ENCODE measurements around the gene CEP295NL.
"Not testable (repeated sequence)": the region's sequence is repeated elsewhere in the genome, so short reads cannot be mapped to it uniquely, and the experiment has no call there.

CEP295NL gene

DNA sequence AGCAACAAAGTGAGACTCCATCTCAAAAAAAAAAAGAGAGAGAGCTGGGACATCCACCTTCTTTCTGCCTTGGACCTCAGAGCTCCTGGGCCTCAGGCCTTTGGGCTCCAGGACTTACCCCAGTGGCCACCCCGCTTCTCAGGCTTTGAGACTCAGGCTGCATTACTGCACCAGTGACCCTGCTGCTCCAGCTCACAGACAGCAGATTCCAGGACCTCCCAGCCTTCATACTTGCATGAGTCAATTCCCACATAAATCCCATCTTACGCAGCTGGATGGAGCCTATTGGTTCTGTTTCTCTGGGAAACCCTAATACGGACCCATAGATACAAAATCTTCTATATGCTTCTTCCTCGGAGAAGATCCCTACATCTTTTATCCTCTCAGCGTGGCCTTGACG is 2.1 kb upstream of the CEP295NL start:
- DNase-seq (ENCODE audit: low read depth), result no peak

DNA sequence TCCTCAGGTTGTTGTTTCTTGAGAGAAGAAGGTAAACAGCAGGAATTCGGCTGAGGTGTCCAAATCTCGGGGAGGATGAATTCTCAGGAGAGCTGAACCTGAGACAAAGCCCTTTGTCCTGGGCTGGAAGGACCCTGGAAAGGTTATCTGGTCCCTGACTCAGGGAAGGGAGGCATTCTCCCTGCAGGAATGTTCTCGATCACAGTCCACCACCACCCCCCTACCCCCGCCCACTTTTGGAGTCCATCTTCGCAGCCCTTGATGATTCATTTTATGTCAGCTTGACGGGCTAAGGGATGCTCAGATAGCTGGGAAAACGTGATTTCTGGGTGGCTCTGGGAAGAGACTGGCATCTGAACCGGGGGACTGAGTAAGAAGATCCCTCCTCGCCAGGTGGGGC is 1.4 kb upstream of the CEP295NL start:
- DNase-seq (ENCODE audit: low read depth), result no peak

GRCh38 chr17:78902231-78902630 is 770 bp downstream of the CEP295NL start:
- DNase-seq (ENCODE audit: low read depth), result not testable (repeated sequence)

GRCh38 chr17:78901806-78902205 is 1.2 kb downstream of the CEP295NL start:
- DNase-seq (ENCODE audit: low read depth), result no peak

DNA sequence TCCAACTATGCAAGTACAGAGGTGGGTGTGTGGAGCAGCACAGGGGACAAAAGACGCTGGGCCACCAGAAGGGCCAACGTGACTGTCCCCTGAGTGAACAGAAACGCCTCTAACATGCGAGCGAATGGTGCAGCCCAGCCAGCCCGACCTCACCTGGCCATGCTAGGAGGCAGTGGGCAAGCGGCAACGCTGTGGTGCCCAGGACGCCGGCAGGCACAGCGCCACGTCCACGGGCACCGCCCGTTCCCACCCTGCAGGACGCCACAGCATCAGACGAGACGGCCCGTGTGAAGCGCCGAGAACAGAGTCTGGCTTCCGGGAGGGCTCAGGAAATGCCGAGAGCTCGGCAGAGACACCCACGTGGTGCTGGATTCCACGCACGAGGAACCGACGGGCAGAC is 2.2 kb downstream of the CEP295NL start:
- DNase-seq (ENCODE audit: low read depth), result no peak

DNA sequence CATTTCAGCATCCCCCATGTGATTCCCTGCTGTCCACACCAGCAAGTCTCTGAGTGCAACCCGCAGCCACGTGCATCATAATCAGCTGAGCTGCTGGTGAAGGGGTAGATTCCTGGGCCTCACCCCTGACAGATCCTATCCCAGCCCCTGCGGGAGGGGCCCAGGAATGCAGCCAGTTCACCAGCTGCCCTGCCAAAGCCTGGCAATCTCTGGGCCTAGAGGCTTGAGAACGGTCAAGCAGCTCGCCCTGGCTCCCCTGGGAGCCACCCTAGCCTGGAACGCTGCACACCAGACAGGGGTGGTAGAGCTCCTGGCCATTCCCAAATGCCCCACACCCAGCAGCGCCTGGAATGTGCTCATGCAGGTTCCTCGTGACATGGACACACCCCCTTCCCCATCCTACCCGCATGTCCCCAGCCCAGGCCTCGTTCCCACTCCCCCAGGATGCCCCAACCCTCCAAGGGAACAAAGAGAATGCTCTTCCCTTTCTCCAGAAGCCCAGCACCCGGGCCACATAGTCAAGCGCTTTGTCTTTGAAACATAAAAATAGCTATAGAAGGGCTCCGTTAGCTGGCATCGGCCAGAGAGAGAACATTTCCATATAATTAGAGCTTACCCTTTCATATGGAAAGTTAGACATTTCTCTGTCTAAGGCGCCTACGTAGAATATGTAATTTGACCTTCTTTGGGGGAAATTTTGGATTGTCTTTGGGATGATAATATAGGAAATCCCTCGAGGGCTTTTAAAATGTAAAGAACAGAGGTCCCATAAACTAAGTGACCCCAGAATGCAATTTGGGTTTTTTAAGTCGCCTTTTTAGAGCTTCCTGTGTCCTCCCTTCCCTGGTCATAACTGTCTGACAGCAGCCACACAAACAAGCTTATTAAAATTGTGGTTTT is 3.4 kb downstream of the CEP295NL start:
- no peak for DNase-seq (ENCODE audit: low read depth)

DNA sequence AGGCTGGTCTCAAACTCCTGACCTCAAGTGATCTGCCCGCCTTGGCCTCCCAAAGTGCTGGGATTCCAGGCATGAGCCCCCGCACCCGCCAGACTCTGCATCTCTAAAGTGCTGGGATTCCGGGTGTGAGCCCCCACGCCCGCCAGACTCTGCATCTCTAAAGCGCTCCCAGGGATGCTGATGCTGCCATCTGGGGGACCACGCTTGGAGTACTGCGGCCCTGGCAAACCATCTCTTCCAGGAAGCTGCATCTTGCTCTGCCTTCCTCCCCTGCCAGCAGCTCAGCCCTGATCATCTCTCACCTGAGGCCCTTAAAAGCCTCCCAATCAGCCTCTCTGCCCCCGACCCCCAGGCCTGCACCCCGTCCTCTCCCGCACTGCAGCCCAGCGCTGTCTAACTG is 4.1 kb downstream of the CEP295NL start:
- no peak for DNase-seq (ENCODE audit: low read depth)

GRCh38 chr17:78898075-78898836 is 4.7 kb downstream of the CEP295NL start:
- DNase-seq (ENCODE audit: low read depth), result no peak

- DNase-seq (ENCODE audit: low read depth), result no peak
Measured at GRCh38 chr17:78897664-78898047, 5.3 kb downstream of the CEP295NL start.

DNA sequence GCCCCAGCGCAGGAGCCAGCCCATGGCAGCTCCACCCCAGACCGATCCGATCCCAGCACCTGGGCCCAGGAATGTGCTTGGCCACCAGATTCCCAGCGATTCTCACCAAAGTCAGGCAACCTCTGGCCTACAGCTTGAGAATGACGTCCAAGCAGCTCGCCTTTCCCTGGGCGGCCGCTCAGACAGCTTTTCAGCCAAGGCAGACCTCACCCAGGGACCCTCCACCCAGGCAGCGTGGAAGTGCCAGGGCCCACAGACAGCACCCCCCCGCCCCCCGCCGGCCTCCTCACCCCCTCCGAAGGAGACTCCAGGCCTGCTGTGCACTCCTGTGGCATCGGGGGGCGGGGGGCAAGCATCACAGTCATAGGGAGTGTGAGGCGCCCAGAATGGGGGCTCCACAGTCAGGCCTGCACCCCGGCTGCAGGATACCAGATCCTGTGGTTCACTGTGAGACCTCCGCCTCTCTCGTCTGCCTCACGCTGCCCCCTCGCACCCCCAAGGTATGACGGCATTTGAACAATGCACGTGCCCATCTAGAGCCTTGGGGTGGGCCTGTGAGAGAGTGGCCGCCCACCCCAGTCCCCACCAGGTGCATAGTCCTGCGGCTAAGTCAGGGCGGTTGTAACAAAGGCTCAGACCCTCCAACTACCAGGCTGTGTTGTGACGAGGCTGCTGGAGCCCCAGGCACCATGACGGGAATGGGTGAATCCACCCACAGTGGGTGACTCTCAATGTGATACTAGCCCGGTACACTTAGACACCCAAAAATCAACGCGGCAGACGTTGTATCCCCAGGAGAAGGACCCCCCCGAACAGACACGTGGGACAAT is 6.0 kb downstream of the CEP295NL start:
- no peak for DNase-seq (ENCODE audit: low read depth)

DNA sequence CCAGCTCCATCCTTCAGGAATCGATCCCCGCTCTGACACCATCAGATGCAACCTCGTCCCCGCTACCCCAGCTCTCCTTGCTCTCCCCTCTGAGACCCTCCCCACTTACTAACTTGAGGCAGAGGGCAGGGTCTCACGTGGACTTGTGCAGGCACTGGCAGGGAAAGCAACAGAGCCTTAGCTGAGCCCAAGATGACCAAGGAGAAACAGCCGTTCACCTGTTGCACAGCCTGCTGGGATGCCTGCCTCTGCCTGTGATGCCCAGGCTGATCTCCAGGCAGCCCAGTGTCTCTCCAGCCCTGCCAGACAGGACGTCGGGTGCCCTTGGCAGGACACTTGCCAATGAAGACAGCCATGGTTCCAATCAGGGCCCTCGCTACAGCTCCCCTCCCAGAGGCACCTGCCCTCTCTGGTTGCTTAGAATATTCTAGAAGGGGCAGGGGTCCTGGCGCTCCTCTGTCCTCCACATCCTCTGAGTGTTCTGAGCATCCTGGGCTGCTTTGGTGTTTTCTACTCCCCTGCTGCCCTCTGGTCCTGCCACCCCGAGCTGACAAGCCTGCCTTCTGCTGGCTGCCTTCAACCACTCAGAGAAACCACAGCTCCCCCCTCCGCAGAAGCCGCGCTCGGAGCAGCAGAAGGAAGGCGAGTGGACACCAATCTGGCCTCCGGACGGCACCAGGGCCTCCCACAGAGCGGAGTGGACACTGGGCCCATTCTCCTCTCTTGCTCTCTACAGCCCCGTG is 6.7 kb downstream of the CEP295NL start:
- no peak for DNase-seq (ENCODE audit: low read depth)

GRCh38 chr17:78895322-78895721 is 7.7 kb downstream of the CEP295NL start:
- no peak for DNase-seq (ENCODE audit: low read depth)

DNA sequence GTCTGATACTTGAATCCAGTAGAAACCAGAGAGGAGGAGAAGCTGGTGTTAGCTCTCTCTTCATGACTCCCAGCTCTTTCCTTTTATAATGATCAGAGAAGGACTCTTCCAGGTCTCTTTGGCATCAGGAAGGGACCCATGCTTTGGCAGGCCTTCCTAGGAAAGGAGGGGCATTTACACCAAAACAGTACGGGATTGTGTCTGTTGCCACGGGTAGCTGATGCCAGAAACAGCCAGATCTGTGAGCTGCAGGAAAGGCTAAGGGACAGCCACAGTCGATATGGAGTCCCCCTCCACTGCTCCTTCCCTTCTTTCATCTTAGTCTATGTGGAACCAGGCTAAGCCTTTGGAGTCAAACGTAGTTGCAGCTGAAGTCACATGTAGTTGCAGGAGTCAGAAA is 9.3 kb downstream of the CEP295NL start:
- no peak for DNase-seq (ENCODE audit: low read depth)

GRCh38 chr17:78892936-78893379 is 10.0 kb downstream of the CEP295NL start:
- DNase-seq (ENCODE audit: low read depth), result no peak

GRCh38 chr17:78892520-78892919 is 10.5 kb downstream of the CEP295NL start:
- DNase-seq (ENCODE audit: low read depth), result no peak

GRCh38 chr17:78892062-78892456 is 10.9 kb downstream of the CEP295NL start:
- no peak for DNase-seq (ENCODE audit: low read depth)

DNA sequence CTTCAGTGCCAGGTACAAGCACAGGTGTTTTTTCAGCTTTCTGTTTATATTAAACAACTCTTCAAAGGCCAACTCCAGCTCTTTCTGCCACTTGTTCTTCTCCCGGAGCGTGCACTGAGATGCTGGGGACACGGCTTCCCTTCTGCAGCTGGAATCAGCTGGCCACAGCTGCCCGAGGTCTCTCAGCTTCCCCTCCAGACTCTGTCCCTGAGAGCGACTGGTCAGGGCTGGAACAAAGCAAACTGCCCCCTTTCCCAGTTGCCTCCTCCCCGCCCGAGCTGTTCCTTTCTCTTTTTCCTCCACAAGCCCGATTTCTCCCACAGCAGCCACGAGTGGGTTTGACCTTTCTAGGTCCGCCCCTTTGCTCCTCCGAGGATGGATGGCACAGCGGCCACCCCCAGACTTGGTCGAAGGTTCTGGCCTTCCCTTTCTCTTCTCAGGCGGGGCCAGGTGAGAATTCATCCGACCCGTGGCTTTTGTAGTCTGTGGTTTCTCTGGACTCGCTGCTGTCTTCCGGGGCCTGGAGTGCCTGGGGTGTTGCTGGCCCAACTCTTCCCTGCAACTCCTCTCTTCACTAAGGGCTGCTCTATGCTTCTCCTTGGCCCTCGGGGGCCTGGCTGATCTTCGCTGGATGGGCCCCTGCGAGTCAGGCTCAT is 11.5 kb downstream of the CEP295NL start:
- DNase-seq (ENCODE audit: low read depth), result no peak

DNA sequence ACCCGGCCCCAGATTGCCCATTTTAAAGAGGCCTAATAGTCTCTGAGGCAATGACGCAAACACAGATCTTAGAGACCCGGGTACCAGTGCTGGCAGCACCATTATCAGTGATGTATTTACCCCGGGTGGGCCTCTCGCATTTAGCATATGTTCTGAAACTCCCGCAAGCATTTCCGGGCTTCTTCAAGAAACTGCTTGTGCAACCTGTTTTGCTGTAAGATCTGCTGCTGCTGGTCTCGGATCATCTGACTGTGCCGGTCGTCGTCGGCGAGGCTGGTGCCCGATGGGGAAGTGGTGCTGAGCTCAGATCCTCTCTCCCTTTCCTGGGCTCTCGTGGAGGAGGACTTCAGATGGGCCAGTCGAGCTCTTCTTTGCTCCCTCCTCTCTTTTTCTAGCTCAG is 12.5 kb downstream of the CEP295NL start:
- DNase-seq (ENCODE audit: low read depth), result no peak

GRCh38 chr17:78890096-78890495 is 12.9 kb downstream of the CEP295NL start:
- DNase-seq (ENCODE audit: low read depth), result not testable (repeated sequence)

DNA sequence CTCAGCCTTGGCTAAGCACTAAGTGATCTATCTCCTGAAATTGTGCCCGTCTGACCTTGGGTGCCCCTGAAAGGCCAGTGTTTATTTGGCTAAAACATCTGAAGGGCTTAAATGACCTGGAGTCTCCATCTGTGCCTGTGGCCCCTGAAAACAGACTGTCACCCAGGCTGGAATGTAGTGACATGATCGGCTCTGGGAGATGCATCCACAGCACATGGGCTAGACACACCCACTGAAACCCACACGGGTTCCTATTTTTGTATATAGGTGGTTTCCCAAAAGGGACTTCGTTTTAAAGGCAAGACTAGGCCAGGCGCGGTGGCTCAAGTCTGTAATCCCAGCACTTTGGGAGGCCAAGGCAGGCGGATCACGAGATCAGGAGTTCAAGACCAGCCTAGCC is 13.5 kb downstream of the CEP295NL start:
- DNase-seq (ENCODE audit: low read depth), result no peak

DNA sequence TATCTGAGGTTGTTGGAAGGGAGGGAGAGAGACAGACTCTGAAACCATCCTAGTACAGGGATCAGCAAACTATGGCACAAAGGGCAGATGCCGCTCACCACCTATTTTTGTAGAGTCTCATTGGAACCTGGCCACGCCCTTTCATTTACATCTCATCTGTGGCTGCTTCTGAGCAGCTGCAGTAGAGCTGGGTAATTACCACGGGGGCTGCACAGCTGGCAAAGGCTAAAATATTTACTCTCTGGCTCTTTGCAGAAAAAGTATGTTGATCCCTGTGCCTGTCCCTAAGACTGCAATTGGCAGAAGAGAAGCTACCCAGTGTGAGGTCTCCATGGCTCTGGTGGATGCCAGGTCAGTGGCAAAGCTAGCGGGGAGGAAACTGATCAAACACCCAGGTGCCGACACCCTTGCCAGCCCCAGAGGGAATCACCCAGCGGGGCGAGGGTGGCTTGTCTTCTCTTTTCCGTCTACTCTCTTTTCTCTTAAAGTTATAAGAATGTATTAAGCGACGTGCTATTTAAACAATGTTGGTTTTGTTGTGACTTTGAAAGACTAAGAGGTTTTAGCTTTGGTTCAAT is 14.0 kb downstream of the CEP295NL start:
- DNase-seq (ENCODE audit: low read depth), result no peak
